Activated naive CD4-positive, alpha-beta T cell treated with anti-CD3 and anti-CD28 coated beads, Interleukin-2, amount 50 U/mL, for 16 hours (primary cell): Measurements from ENCODE around the gene MCUR1.
"Not testable (repeated sequence)": the region's sequence is repeated elsewhere in the genome, so short reads cannot be mapped to it uniquely, and the experiment has no call there.

Experiments
- DNase-seq: peaks from one replicate; pipeline ENCODE4 v3.0.0-alpha.2; 2020

MCUR1 gene

GRCh38 chr6:13772358-13773030, 41.9 kb downstream of the MCUR1 start:
- not testable (repeated sequence) for DNase-seq

- no peak for DNase-seq
Measured at GRCh38 chr6:13769655-13770053, 44.7 kb downstream of the MCUR1 start.

DNA sequence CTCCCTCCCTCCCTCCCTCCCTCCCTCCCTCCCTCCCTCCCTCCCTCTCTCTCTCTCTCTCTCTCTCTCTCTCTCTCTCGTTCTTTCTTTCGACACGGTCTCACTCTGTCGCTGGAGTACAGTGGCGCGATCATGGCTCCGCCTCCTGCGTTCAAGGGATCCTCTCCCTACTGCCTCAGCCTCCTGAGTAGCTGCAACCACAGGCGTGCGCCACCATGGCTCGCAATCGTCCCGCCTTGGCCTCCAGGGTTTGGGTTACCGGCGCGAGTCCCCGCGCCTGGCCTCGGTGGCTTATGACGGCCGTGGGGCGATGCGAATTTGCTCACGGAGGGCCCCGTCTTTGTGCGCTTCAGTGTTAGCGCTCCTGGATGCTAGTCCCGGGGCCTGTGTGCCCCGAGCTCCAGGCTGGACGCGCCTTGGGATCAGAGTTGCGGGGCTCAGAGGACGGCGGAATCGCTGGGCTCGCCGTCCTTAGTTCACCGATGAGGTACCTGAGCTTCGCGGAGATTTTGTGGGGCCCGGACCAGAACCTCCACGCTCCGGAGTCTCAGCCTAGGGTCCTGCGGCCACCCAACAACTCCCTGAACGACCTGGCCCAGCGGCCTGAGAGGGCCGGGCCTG, 45.2 kb downstream of the MCUR1 start:
- no peak for DNase-seq

DNA sequence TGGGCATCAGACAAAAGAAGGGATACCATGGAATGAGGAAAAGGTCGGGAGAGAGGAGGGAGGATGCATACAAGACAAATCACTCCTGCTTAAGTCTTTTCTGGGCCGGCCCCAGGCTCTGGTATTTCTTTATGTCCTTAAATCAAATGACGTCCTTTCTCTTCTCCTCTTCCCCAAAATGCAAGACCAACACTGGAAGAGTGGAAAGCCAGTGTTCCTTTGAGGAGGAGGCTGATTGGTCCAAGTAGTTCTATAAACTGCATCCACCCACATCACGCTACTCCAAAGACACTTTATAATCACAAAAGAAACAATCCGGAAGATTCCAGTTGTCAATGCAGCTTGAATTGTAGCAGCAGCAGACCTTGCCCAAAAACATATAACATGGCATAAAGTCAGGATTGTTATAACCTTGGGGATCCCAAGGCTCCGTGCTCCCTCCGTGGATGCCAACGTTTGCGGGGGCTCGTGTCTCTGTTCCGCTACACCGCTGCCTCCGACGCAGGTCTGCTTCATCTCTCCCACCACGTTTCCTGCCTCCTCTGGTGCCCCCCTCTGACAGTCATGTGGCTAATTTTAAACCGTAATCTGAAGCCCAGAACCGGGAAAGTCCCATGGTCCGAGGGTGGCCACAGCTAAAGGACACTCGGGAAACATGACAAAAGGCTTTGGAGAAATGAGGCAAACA, 47.1 kb downstream of the MCUR1 start:
- DNase-seq = peak; percentile 35

GRCh38 chr6:13766201-13766634, 48.1 kb downstream of the MCUR1 start:
- no peak for DNase-seq

DNA sequence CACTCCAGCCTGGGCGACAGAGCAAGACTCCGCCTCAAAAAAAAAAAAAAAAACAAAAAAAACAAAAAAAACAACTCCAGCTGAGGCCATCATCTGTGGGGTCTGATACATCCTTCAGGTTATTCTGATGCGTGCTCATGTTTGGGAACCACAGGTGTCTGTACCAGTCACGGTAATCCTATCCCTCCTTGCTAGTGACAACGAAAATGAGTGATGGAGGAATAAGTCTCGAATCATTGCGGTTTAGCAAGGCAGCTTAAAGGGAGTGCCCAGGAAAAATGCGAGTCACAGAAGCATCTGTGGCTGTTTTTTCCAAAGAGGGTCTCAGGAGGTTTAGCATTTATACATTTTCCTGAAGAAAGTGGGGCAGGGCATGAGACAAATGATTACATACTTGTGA, 48.8 kb downstream of the MCUR1 start:
- no peak for DNase-seq

DNA sequence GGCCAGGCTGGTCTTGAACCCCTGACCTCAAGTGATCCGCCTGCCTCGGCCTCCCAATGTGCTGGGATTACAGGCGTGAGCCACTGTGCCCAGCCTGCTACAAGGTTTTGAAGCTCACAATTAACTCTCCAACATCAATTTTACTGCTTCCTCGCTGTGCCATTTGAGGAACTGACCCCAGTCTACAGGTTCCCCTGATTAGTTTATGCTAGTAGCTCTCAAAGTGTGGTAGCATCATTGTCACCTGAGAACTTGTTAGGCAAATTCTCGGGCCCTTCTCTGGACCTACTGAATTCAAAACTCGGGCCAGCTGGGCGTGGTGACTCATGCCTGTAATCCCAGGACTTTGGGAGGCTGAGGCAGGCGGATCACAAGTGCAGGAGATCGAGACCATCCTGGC, 49.4 kb downstream of the MCUR1 start:
- no peak for DNase-seq

- DNase-seq = peak; percentile 33
Measured at GRCh38 chr6:13763740-13764381, 50.5 kb downstream of the MCUR1 start.

GRCh38 chr6:13762611-13763441, 51.5 kb downstream of the MCUR1 start:
- DNase-seq = no peak

- DNase-seq = no peak
Measured at GRCh38 chr6:13761361-13762036, 52.9 kb downstream of the MCUR1 start.

DNA sequence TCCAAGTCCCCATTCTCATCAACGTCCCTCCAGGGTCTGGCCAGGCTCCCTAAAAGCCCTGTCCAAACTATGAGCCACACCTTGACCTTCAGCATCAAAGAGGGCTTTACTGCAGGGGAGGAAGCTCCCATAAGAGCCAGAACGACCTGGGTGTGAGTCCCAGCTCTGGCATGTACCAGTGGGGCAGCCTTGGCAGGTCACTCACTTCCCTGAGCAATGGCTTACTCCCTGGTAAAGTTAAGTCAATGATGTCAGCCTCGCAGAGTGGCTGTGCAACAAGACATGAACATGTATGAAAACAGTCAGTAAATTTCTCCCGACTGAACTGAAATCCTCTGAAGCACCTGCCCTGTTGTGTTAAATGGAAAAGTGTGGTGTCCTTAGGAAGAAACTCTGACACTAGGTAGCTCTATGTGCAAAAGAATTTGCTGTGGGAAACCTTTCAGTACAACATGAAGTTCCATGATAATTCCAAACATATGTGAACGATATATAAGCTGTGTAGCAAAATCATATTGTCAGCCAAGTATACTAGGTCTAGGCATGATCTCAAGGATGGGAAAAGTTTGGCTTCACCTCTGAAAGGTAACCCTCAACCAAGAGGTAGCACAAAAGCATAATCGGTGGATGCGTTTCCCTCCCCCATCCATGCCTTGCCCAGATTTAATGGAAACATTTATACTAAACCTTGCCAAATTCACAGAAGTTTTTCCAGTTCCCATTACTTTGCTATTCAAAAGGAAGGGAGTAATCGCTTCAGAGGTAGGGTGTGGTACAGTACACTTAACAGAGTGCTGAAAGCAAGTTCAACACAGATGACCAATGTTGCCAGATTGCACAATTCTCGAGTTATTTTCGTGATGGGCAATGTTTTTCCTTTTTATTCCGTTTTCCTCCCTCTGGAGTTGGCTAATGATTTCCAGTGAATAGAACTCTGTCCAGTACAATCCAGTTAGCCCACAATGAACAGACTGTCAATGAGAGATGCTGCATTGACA, 53.8 kb downstream of the MCUR1 start:
- no peak for DNase-seq

- DNase-seq = no peak
Measured at GRCh38 chr6:13759025-13759424, 55.3 kb downstream of the MCUR1 start.

DNA sequence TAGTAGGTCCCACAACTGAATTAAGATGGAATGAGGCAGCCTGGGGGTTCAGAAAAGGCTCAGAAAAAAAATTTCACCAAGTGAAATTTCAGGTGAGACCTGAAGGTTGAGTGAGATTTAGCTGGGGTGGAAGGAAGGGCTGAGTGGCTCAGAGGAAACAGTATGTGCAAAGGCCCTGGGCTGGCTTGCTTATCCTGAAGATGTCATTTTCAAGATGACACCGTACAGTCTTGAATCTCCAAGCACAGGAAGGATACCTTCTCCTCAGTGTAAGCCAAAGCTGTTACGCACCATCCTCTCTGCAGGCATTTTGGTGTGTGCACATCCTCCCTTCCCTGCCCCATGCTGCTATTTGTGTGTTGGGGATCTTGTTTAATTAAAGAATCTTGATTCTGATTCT, 59.7 kb downstream of the MCUR1 start:
- no peak for DNase-seq

GRCh38 chr6:13743736-13744127, 70.6 kb downstream of the MCUR1 start:
- no peak for DNase-seq

DNA sequence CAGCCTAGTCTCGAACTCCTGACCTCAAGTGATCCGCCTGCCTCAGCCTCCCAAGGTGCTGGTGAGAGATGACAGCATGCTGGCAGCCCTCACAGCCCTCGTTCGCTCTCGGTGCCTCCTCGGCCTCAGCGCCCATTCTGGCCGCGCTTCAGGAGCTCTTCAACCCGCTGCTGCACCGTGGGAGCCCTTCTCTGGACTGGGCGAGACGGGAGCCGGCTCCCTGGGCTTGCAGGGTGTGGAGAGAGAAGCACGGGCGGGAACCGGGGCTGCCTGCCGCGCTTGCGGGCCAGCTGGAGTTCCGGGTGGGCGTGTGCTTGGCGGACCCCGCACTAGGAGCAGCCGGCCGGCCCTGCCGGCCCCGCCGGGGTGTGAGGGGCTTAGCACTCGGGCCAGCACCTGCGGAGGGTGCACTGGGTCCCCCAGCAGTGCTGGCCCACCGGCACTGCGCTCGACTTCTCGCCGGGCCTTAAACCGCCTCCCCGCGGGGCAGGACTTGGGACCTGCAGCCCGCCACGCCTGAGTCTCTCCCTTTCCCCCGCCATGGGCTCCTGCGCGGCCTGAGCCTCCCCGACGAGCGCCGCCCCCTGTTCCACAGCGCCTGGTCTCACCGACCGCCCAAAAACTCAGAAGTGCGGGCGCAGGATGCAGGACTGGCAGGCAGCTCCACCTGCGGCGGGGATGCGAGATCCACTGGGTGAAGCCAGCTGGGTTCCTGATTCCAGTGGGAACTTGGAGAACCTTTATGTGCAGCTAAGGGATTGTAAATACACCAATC, 71.2 kb downstream of the MCUR1 start:
- no peak for DNase-seq

GRCh38 chr6:13741365-13741764, 73.0 kb downstream of the MCUR1 start:
- no peak for DNase-seq
